HUES64 (cell line): Measurements from ENCODE around the gene LRRC14B.

Experiments used
- H3K27ac ChIP-seq: 2 replicates; pipeline ENCODE4 v1.7.0; 2013; ENCODE audit warnings: low read depth, low read length, inconsistent platforms
- H3K27me3 ChIP-seq: 2 replicates; pipeline ENCODE4 v1.6.1; 2013; ENCODE audit warnings: mild to moderate bottlenecking, low read length; ENCODE audit not compliant: insufficient read depth
- H3K36me3 ChIP-seq: 2 replicates; pipeline ENCODE4 v1.6.1; 2013; ENCODE audit warnings: mild to moderate bottlenecking, low read length; ENCODE audit not compliant: insufficient read depth
- H3K4me1 ChIP-seq: 2 replicates; pipeline ENCODE4 v1.6.1; 2013; ENCODE audit warnings: mild to moderate bottlenecking, low read length, moderate library complexity; ENCODE audit not compliant: insufficient read depth
- H3K4me3 ChIP-seq: 2 replicates; pipeline ENCODE4 v1.5.1; 2013; ENCODE audit warnings: mild to moderate bottlenecking, low read length, moderate library complexity
- H3K9ac ChIP-seq: 2 replicates; pipeline ENCODE4 v1.6.1; 2013; ENCODE audit warnings: mild to moderate bottlenecking, low read depth, low read length
- H3K9me3 ChIP-seq: 2 replicates; pipeline ENCODE4 v1.6.1; 2013; ENCODE audit warnings: low read depth, low read length; ENCODE audit not compliant: insufficient read depth
- WGBS: fragments of 150-250, 120-280 bp; methylation state at CpG from one replicate; pipeline ENCODE4 v1.1.7; 2013; ENCODE audit warnings: missing lambda C conversion rate; 5-methylcytosine and 5-hydroxymethylcytosine counted together

LRRC14B gene

GRCh38 chr5:176296-176823 is 14.9 kb upstream of the LRRC14B start:
- Histone ChIP-seq H3K4me3 (no peak overlapping the region), H3K27me3 (no peaks in the 10 kb centered on the region), H3K27ac (no peak overlapping the region), H3K36me3 (peaks cover 49% of the 10 kb centered on the region), H3K4me1 (no peaks in the 10 kb centered on the region; the same call in 1 of the 2 replicates), H3K9ac (no peak overlapping the region), H3K9me3 (no peaks in the 10 kb centered on the region)
- 91% methylated on average over 11 of the region's 11 CpGs for WGBS

GRCh38 chr5:178110-178509 is 13.2 kb upstream of the LRRC14B start:
- Histone ChIP-seq H3K27me3 (no peaks in the 10 kb centered on the region), H3K9ac (no peak overlapping the region), H3K36me3 (peaks cover 52% of the 10 kb centered on the region), H3K9me3 (no peaks in the 10 kb centered on the region), H3K27ac (no peak overlapping the region), H3K4me1 (no peaks in the 10 kb centered on the region; the same call in 1 of the 2 replicates), H3K4me3 (no peak overlapping the region)
- WGBS: 96% methylated on average over 5 of the region's 5 CpGs

DNA sequence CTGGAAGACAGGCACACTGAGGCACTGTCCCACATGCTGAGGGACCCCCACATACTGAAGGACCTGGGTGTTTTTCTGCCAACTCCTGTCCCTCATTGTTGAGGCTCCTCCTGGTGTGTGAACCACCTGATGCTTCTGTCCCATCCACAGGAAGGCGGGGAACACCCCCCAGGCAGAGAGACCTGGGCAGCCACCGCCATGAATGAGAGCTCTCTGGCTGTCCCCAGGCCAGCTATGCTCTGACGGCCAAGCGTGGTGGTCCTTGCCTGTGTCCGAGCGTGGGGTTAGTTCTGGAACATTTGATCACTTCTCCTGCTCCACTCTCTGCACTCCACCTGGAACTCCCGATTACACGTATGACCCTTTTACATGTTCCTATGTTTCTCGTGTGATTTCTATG is 11.9 kb upstream of the LRRC14B start:
- Histone ChIP-seq H3K9ac (no peak overlapping the region), H3K27me3 (no peaks in the 10 kb centered on the region), H3K9me3 (no peaks in the 10 kb centered on the region), H3K27ac (no peak overlapping the region), H3K4me1 (no peaks in the 10 kb centered on the region; the same call in 1 of the 2 replicates), H3K36me3 (peaks cover 51% of the 10 kb centered on the region), H3K4me3 (no peak overlapping the region)
- 91% methylated on average over 9 of the region's 9 CpGs for WGBS

DNA sequence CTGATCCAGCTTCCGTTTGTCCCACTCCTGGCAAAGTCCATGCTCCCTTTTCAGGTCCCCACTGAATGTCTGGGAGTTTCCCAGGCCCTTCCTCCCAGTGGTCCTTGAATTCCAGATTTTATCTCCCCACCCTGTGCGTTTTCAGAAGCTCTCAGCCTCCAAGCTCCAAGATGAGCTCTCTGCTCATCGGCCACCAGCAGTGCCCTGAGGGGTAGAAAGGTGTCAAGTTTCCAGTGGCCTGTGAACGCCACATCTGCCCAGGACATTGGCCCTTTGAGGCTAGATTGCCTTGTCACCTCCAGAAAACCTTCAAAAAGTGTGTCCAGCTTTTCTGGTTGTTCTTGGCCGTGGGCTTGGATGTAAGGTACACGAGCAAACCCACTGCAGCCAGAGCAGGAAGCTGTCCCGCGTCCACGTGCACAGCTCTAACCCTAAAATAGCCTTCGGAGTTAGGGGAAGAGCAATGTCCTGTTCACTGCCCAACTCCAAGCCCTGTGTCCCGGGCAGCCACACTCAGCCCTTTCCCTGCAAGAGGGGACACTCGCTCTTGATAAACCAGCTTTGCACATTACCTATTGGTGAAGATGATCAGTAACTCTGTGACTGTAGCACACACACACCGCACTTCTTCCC is 10.9 kb upstream of the LRRC14B start:
- 83% methylated on average over 13 of the region's 13 CpGs for WGBS
- Histone ChIP-seq H3K4me3 (no peak overlapping the region), H3K27ac (no peak overlapping the region), H3K9ac (no peak overlapping the region), H3K27me3 (no peaks in the 10 kb centered on the region), H3K9me3 (no peaks in the 10 kb centered on the region), H3K36me3 (peaks cover 51% of the 10 kb centered on the region), H3K4me1 (no peaks in the 10 kb centered on the region; the same call in 1 of the 2 replicates)

GRCh38 chr5:181160-181559 is 10.1 kb upstream of the LRRC14B start:
- Histone ChIP-seq H3K9ac (no peak overlapping the region), H3K36me3 (peaks cover 51% of the 10 kb centered on the region), H3K4me3 (no peak overlapping the region), H3K4me1 (no peaks in the 10 kb centered on the region; the same call in 1 of the 2 replicates), H3K27me3 (no peaks in the 10 kb centered on the region), H3K9me3 (no peaks in the 10 kb centered on the region), H3K27ac (no peak overlapping the region)
- 90% methylated on average over 9 of the region's 9 CpGs for WGBS

- Histone ChIP-seq H3K36me3 (peaks cover 51% of the 10 kb centered on the region), H3K27ac (no peak overlapping the region), H3K4me3 (no peak overlapping the region), H3K27me3 (no peaks in the 10 kb centered on the region), H3K4me1 (no peaks in the 10 kb centered on the region; the same call in 1 of the 2 replicates), H3K9ac (no peak overlapping the region), H3K9me3 (no peaks in the 10 kb centered on the region)
- 94% methylated on average over 22 of the region's 22 CpGs for WGBS
Observed at GRCh38 chr5:181566-181965, 9.7 kb upstream of the LRRC14B start.

GRCh38 chr5:182126-182525 is 9.2 kb upstream of the LRRC14B start:
- H3K36me3 ChIP-seq: peaks cover 51% of the 10 kb centered on the region
- H3K27me3 ChIP-seq: no peaks in the 10 kb centered on the region
- 96% methylated on average over 12 of the region's 12 CpGs for WGBS
- no peak overlapping the region for H3K9ac ChIP-seq
- H3K4me1 ChIP-seq: no peaks in the 10 kb centered on the region; the same call in 1 of the 2 replicates
- no peaks in the 10 kb centered on the region for H3K9me3 ChIP-seq
- no peak overlapping the region for H3K4me3 ChIP-seq
- H3K27ac ChIP-seq: no peak overlapping the region

GRCh38 chr5:184471-184870 is 6.8 kb upstream of the LRRC14B start:
- Histone ChIP-seq H3K36me3 (peaks cover 41% of the 10 kb centered on the region), H3K9ac (no peak overlapping the region), H3K27ac (no peak overlapping the region), H3K4me3 (no peak overlapping the region), H3K27me3 (no peaks in the 10 kb centered on the region), H3K9me3 (no peaks in the 10 kb centered on the region), H3K4me1 (no peaks in the 10 kb centered on the region; the same call in 1 of the 2 replicates)
- 97% methylated on average over 6 of the region's 7 CpGs for WGBS

- H3K36me3 ChIP-seq: peaks cover 34% of the 10 kb centered on the region
- 90% methylated on average over 21 of the region's 21 CpGs for WGBS
- H3K27ac ChIP-seq: no peak overlapping the region
- H3K4me3 ChIP-seq: no peak overlapping the region
- H3K27me3 ChIP-seq: no peaks in the 10 kb centered on the region
- H3K9me3 ChIP-seq: no peaks in the 10 kb centered on the region
- H3K4me1 ChIP-seq: no peaks in the 10 kb centered on the region; the same call in 1 of the 2 replicates
- H3K9ac ChIP-seq: no peak overlapping the region
Observed at GRCh38 chr5:185095-186070, 5.9 kb upstream of the LRRC14B start.

GRCh38 chr5:186091-187041 is 4.9 kb upstream of the LRRC14B start:
- no peaks in the 10 kb centered on the region for H3K4me1 ChIP-seq
- H3K27ac ChIP-seq: no peak overlapping the region
- WGBS: 93% methylated on average over 27 of the region's 28 CpGs
- no peak overlapping the region for H3K9ac ChIP-seq
- peaks cover 24% of the 10 kb centered on the region for H3K36me3 ChIP-seq
- H3K27me3 ChIP-seq: no peaks in the 10 kb centered on the region
- H3K9me3 ChIP-seq: no peaks in the 10 kb centered on the region
- no peak overlapping the region for H3K4me3 ChIP-seq
